K562 (cell line): ENCODE data around the gene GLDC. TPM values are rescaled to one million over a fixed set of nuclear protein-coding genes. Genes with fewer than 3 reads are reported as not detected.

ENCODE experiments used
- ATAC-seq: fragments of 200-7000 bp; cut with Tn5 transposase; 3 replicates; pipeline ENCODE4 v1.9.1; 2020; ENCODE audit warnings: moderate library complexity
- BruUV-seq: library from RNA; stranded (reverse); fragments of 400-500 nt; replicated peaks from 2 replicates; lab custom pipeline; 2021; lab: Mats Ljungman, UMichigan
- CTCF ChIA-PET: fragments of 300-600 bp; formaldehyde crosslinking; extraction: SDS; loops from one replicate; lab custom pipeline; 2021; ENCODE audit warnings: low intra/inter-chr PET ratio; lab: Yijun Ruan, JAX
- POLR2A ChIA-PET: fragments of 300-600, 350-650 bp; sonication (Branson Sonifier 250); formaldehyde crosslinking; extraction: SDS; loops from one replicate; lab custom pipeline; 2021; ENCODE audit warnings: antibody characterized with exemption, inconsistent platforms; lab: Yijun Ruan, JAX
- DNase-seq, 4 experiments: peaks; one replicate each; pipeline versions ENCODE4 v3.0.0 to v3.0.0-alpha.2; 2011 to 2018; ENCODE audit warnings: low spot score in 3 of 4, mixed read lengths in 3 of 4; ENCODE audit errors: extremely low read depth in 1 of 4
- FAIRE-seq: peaks from 2 replicates; lab custom pipeline; 2011; peaks lifted over from hg19 to GRCh38; lab: Jason Lieb, UNC
- H2AFZ ChIP-seq: 2 replicates; pipeline ENCODE4 v1.6.0; 2011; ENCODE audit warnings: low read depth, low read length, control low read depth, inconsistent platforms
- H3K27ac ChIP-seq: fragments of 200-600 bp; 3 replicates; pipeline ENCODE4 v1.8.0; 2011; ENCODE audit warnings: low read depth, mild to moderate bottlenecking, control low read depth, inconsistent platforms, low read length, moderate library complexity, mixed read lengths; ENCODE audit errors: extremely low read depth
- H3K27me3 ChIP-seq, 2 experiments: fragments of 300-600 bp in 1 of 2; 2 replicates in 1 of 2; 3 replicates in 1 of 2; pipeline versions ENCODE4 v1.6.0 to v1.8.0; 2011; ENCODE audit warnings: inconsistent platforms in 2 of 2, low read length in 2 of 2, mild to moderate bottlenecking in 1 of 2, mixed read lengths in 1 of 2, moderate library complexity in 1 of 2; ENCODE audit not compliant: control insufficient read depth in 2 of 2, insufficient read depth in 2 of 2
- H3K36me3 ChIP-seq: fragments of 300-600 bp; 3 replicates; pipeline ENCODE4 v1.8.0; 2011; ENCODE audit warnings: mild to moderate bottlenecking, low read length, inconsistent platforms; ENCODE audit not compliant: control insufficient read depth, insufficient read depth
- H3K4me1 ChIP-seq, 2 experiments: fragments of 200-600 bp in 1 of 2; replicated peaks in 1 of 2; 2 replicates in 1 of 2; 3 replicates in 1 of 2; pipeline versions ENCODE4 v1.5.1 to v1.8.0; 2011; ENCODE audit warnings: inconsistent platforms in 2 of 2, low read length in 2 of 2, mild to moderate bottlenecking in 1 of 2, mixed read lengths in 1 of 2, moderate library complexity in 1 of 2; ENCODE audit not compliant: control insufficient read depth in 2 of 2, insufficient read depth in 2 of 2
- H3K4me2 ChIP-seq: 2 replicates; pipeline ENCODE4 v1.6.1; 2011; ENCODE audit warnings: low read length, control low read depth, inconsistent platforms, mixed read lengths; ENCODE audit not compliant: insufficient read depth
- H3K4me3 ChIP-seq: fragments of 200-600 bp; sonication (generic), shearing (Covaris generic); 2 replicates; pipeline ENCODE4 v1.5.1; 2016; ENCODE audit warnings: control low read depth, inconsistent platforms
- H3K79me2 ChIP-seq: fragments of 200-600 bp; 3 replicates; pipeline ENCODE4 v1.8.0; 2011; ENCODE audit warnings: low read length, inconsistent platforms; ENCODE audit not compliant: control insufficient read depth, insufficient read depth
- H3K9ac ChIP-seq, 2 experiments: 2 replicates each; pipeline versions ENCODE4 v1.6.0 to v1.6.1; 2011; ENCODE audit warnings: low read depth in 2 of 2, low read length in 2 of 2, control low read depth in 1 of 2, inconsistent platforms in 1 of 2, mild to moderate bottlenecking in 1 of 2, mixed read lengths in 1 of 2; ENCODE audit not compliant: insufficient read depth in 1 of 2
- H3K9me1 ChIP-seq: one replicate; pipeline ENCODE4 v1.6.0; 2011; ENCODE audit warnings: inconsistent platforms, mild to moderate bottlenecking, low read length, moderate library complexity; ENCODE audit not compliant: control insufficient read depth, insufficient read depth
- H3K9me3 ChIP-seq: replicated peaks from 2 replicates; pipeline ENCODE4 v1.5.1; 2011; ENCODE audit warnings: low read depth, low read length, inconsistent platforms; ENCODE audit not compliant: control insufficient read depth, insufficient read depth
- H4K20me1 ChIP-seq: replicated peaks from 2 replicates; pipeline ENCODE4 v1.6.1; 2011; ENCODE audit warnings: low read length, inconsistent platforms, mixed read lengths; ENCODE audit not compliant: control insufficient read depth, insufficient read depth
- CBX1 ChIP-seq: sonication (generic); IDR thresholded peaks from 2 replicates; pipeline ENCODE4 v1.6.1; 2016; ENCODE audit warnings: antibody characterized with exemption, low read depth, mild to moderate bottlenecking
- EZH2 ChIP-seq: IDR thresholded peaks from 2 replicates; pipeline ENCODE4 v1.6.1; 2012; ENCODE audit warnings: low read depth, mild to moderate bottlenecking, inconsistent platforms, low read length, borderline replicate concordance
- GABPB1 ChIP-seq: sonication (generic); formaldehyde crosslinking; IDR thresholded peaks from 2 replicates; pipeline ENCODE4 v1.8.0; 2022; ENCODE audit warnings: mild to moderate bottlenecking, missing genetic modification reagents
- NFE2 ChIP-seq: IDR thresholded peaks from 2 replicates; pipeline ENCODE4 v1.6.1; 2014; ENCODE audit warnings: antibody characterized with exemption, low read depth
- NR0B1 ChIP-seq: fragments of 450-650 bp; IDR thresholded peaks from one replicate; pipeline ENCODE4 v1.6.1; 2018; ENCODE audit warnings: mild to moderate bottlenecking, moderate library complexity; ENCODE audit not compliant: partially characterized antibody
- RBM17 ChIP-seq: fragments of 200-400 bp; formaldehyde crosslinking; IDR thresholded peaks from 2 replicates; pipeline ENCODE4 v1.6.1; 2017; ENCODE audit warnings: low read depth, mild to moderate bottlenecking, low read length, borderline replicate concordance
- TAF7 ChIP-seq: fragments of 450-650 bp; IDR thresholded peaks from 2 replicates; pipeline ENCODE4 v1.6.1; 2016; ENCODE audit warnings: missing genetic modification characterization, missing compliant biosample characterization
- TARDBP ChIP-seq: fragments of 450-650 bp; IDR thresholded peaks from 2 replicates; pipeline ENCODE4 v1.6.1; 2016
- ZBTB12 ChIP-seq: fragments of 250-450 bp; sonication (Bioruptor Pico); IDR thresholded peaks from 2 replicates; pipeline ENCODE4 v1.4.0; 2020
- ZNF232 ChIP-seq: sonication (generic); formaldehyde crosslinking; IDR thresholded peaks from 2 replicates; pipeline ENCODE4 v1.8.0; 2022; ENCODE audit warnings: mild to moderate bottlenecking, missing genetic modification reagents
- ZNF668 ChIP-seq: fragments of 250-450 bp; sonication (Bioruptor Pico); IDR thresholded peaks from 2 replicates; pipeline ENCODE4 v1.8.0; 2022; ENCODE audit warnings: mild to moderate bottlenecking, inconsistent platforms
- WGBS: fragments of 100-300 bp; shearing (Covaris generic); methylation state at CpG from one replicate; pipeline ENCODE4 v1.1.6; 2016; ENCODE audit warnings: low coverage, mixed read lengths; ENCODE audit not compliant: insufficient coverage; ENCODE audit errors: missing lambda C conversion rate; 5-methylcytosine and 5-hydroxymethylcytosine counted together
- in situ Hi-C: fragments of 300-500 bp; cut with MboI; formaldehyde crosslinking; loops from 4 replicates; pipeline ENCODE4 v1.15.0; 2018; ENCODE audit warnings: inconsistent platforms, mixed read lengths
- intact Hi-C: fragments of 100-400 bp; cut with micrococcal nuclease; formaldehyde crosslinking; loops from 2 replicates; pipeline ENCODE4 v1.14.2; 2022
- polyA plus RNA-seq, 8 experiments: library from polyadenylated mRNA; depleted of rRNA in 4 of 8; stranded (reverse) in 5 of 8; unstranded in 3 of 8; fragments of >200 nt; fragmentation: Nextera tagmentation in 2 of 8; fragmentation: Illumina TruSeq in 1 of 8; extraction: Ambion mirVana in 2 of 8; extraction: Trizol in 1 of 8; gene quantifications; 2 replicates each; pipeline versions ENCODE4 v1.2.1 to v1.2.3, GENCODE V29; 2011 to 2014; ENCODE audit warnings: inconsistent platforms in 1 of 8, missing spikeins in 1 of 8
- total RNA-seq, 7 experiments: library from RNA; depleted of rRNA in 6 of 7; stranded (reverse); fragments of >200 nt in 6 of 7; fragmentation: Illumina TruSeq in 2 of 7; extraction: Trizol in 2 of 7; gene quantifications; 2 replicates each; pipeline versions ENCODE4 v1.2.1 to v1.2.3, GENCODE V29; 2011 to 2021; ENCODE audit warnings: low replicate concordance in 1 of 7

GLDC gene
- total and polyA plus RNA-seq, 9 of the 15 experiments (the other 6 are each of a cell fraction or from before 2014, with no cell fraction given), result 0.03 to 0.27 (median 0.08) TPM; not detected in 6

GRCh38 chr9:6600006-6600405 is 45.5 kb downstream of the GLDC start (continued):
- TF ChIP-seq CBX1, result no peak
- TF ChIP-seq TAF7 (tag), result no peak
- no peak for TF ChIP-seq NFE2
- TF ChIP-seq, all 486 proteins: peak for 0

GRCh38 chr9:6598249-6598725 is 47.2 kb downstream of the GLDC start:
- CTCF ChIA-PET, result no interaction called here
- no peak overlapping the region for H2AFZ ChIP-seq
- no peaks in the 10 kb centered on the region for H3K9me3 ChIP-seq
- no peak overlapping the region for H3K9ac ChIP-seq
- in situ Hi-C loops, result no loop called here
- H3K4me1 ChIP-seq, result no peaks in the 10 kb centered on the region
- no peaks in the 10 kb centered on the region for H3K9me1 ChIP-seq
- DNase-seq, result no peak
- no peaks in the 10 kb centered on the region for H3K36me3 ChIP-seq
- no peaks in the 10 kb centered on the region for H4K20me1 ChIP-seq
- no TSS peak for BruUV-seq
- H3K4me3 ChIP-seq, result no peak overlapping the region
- H3K79me2 ChIP-seq, result no peaks in the 10 kb centered on the region
- intact Hi-C loops, result no loop called here
- H3K27me3 ChIP-seq, result no peaks in the 10 kb centered on the region; a peak in 1 of 5 replicates
- H3K4me2 ChIP-seq, result no peak overlapping the region
- no peak overlapping the region for H3K27ac ChIP-seq
- no peak for FAIRE-seq
- ATAC-seq, result no peak
- POLR2A ChIA-PET, result no interaction called here
- 0% methylated on average over 4 of the region's 4 CpGs for WGBS
- TF ChIP-seq EZH2 (no peak), ZNF668 (no peak), GABPB1 (CRISPR knock-in tag) (no peak), TARDBP (no peak), ZNF232 (CRISPR knock-in tag) (no peak), NR0B1 (no peak), ZBTB12 (CRISPR knock-in tag) (no peak), RBM17 (no peak)
